Mucosa of stomach (tissue), 1 donor: Measurements from ENCODE around the gene PRDM5.

ENCODE experiments used
- H3K27me3 ChIP-seq: one replicate; pipeline ENCODE4 v1.7.0; 2013; ENCODE audit warnings: mild to moderate bottlenecking, low read length; ENCODE audit not compliant: control insufficient read depth, insufficient read depth
- H3K36me3 ChIP-seq: one replicate; pipeline ENCODE4 v1.7.0; 2013; ENCODE audit warnings: low read length; ENCODE audit not compliant: control insufficient read depth, insufficient read depth
- H3K4me1 ChIP-seq: one replicate; pipeline ENCODE4 v1.7.0; 2013; ENCODE audit warnings: mild to moderate bottlenecking, low read length; ENCODE audit not compliant: control insufficient read depth, insufficient read depth
- H3K4me3 ChIP-seq: one replicate; pipeline ENCODE4 v1.7.0; 2013; ENCODE audit warnings: low read length
- H3K9ac ChIP-seq: one replicate; pipeline ENCODE4 v1.7.0; 2013; ENCODE audit warnings: mild to moderate bottlenecking, low read length, moderate library complexity
- H3K9me3 ChIP-seq: one replicate; pipeline ENCODE4 v1.7.0; 2013; ENCODE audit warnings: mild to moderate bottlenecking, low read length, moderate library complexity; ENCODE audit not compliant: control insufficient read depth
- donor health status: Pancreatic carcinoma.

The PRDM5 gene

GRCh38 chr4:120847019-120847582, 75.4 kb downstream of the PRDM5 start:
- H3K27me3 ChIP-seq, result no peaks in the 10 kb centered on the region
- no peaks in the 10 kb centered on the region for H3K36me3 ChIP-seq
- no peaks in the 10 kb centered on the region for H3K9me3 ChIP-seq
- H3K4me3 ChIP-seq, result no peak overlapping the region
- H3K4me1 ChIP-seq, result no peaks in the 10 kb centered on the region
- no peak overlapping the region for H3K9ac ChIP-seq

- no peaks in the 10 kb centered on the region for H3K27me3 ChIP-seq
- H3K9ac ChIP-seq, result no peak overlapping the region
- H3K4me1 ChIP-seq, result no peaks in the 10 kb centered on the region
- no peaks in the 10 kb centered on the region for H3K36me3 ChIP-seq
- no peak overlapping the region for H3K4me3 ChIP-seq
- no peaks in the 10 kb centered on the region for H3K9me3 ChIP-seq
Observed at GRCh38 chr4:120844528-120844921, 78.0 kb downstream of the PRDM5 start.

- no peaks in the 10 kb centered on the region for H3K9me3 ChIP-seq
- no peaks in the 10 kb centered on the region for H3K27me3 ChIP-seq
- H3K36me3 ChIP-seq, result no peaks in the 10 kb centered on the region
- no peak overlapping the region for H3K9ac ChIP-seq
- H3K4me3 ChIP-seq, result no peak overlapping the region
- no peaks in the 10 kb centered on the region for H3K4me1 ChIP-seq
Observed at GRCh38 chr4:120843849-120844527, 78.5 kb downstream of the PRDM5 start.

GRCh38 chr4:120842031-120842430, 80.5 kb downstream of the PRDM5 start:
- Histone ChIP-seq H3K4me3 (no peak overlapping the region), H3K36me3 (no peaks in the 10 kb centered on the region), H3K9ac (no peak overlapping the region), H3K9me3 (no peaks in the 10 kb centered on the region), H3K27me3 (no peaks in the 10 kb centered on the region), H3K4me1 (no peaks in the 10 kb centered on the region)

GRCh38 chr4:120841580-120841979, 80.9 kb downstream of the PRDM5 start:
- Histone ChIP-seq H3K27me3 (no peaks in the 10 kb centered on the region), H3K4me3 (no peak overlapping the region), H3K9me3 (no peaks in the 10 kb centered on the region), H3K9ac (no peak overlapping the region), H3K4me1 (no peaks in the 10 kb centered on the region), H3K36me3 (no peaks in the 10 kb centered on the region)

DNA sequence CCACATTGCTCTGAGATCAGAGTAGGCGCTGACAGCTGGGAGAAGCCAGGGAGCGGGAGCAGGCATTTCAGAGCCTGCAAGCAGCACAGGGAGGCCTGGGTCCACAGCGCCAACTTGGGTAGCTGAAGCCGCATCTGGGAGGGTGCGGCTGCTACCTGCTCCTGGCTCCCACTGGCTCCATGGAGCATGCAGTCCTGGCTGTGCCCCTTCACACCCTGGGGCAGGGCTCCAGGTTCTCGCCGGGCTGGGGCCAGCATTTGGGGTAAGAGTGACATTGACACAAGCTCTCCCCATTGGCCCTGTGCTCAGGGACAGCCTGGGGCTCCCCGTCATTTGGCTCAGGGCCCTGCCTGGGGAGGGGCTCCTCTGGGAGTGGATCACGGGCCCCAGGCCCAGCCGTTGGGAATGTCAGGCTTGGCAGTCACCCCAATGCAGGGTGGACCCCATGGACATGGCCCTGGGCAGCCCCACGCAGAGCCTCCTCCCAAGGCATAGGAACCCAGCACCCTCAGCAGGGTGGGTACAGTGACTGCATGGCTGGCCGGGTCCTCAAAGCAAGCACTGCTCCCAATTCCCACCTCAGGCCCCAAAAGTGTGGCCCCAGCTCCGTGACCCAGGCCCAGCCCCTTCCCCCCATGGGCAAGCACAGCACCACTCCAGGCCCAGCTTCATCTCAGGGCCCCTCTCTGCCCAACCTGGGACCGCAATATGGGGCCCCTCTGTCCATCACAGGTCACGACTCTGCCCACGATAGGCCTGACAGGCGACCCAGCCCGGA, 82.4 kb downstream of the PRDM5 start:
- no peak overlapping the region for H3K4me3 ChIP-seq
- no peaks in the 10 kb centered on the region for H3K4me1 ChIP-seq
- no peaks in the 10 kb centered on the region for H3K9me3 ChIP-seq
- H3K36me3 ChIP-seq, result no peaks in the 10 kb centered on the region
- no peak overlapping the region for H3K9ac ChIP-seq
- no peaks in the 10 kb centered on the region for H3K27me3 ChIP-seq

- H3K36me3 ChIP-seq, result no peaks in the 10 kb centered on the region
- H3K9ac ChIP-seq, result no peak overlapping the region
- H3K4me3 ChIP-seq, result no peak overlapping the region
- no peaks in the 10 kb centered on the region for H3K9me3 ChIP-seq
- H3K27me3 ChIP-seq, result no peaks in the 10 kb centered on the region
- no peaks in the 10 kb centered on the region for H3K4me1 ChIP-seq
Observed at GRCh38 chr4:120839334-120839973, 83.1 kb downstream of the PRDM5 start.

DNA sequence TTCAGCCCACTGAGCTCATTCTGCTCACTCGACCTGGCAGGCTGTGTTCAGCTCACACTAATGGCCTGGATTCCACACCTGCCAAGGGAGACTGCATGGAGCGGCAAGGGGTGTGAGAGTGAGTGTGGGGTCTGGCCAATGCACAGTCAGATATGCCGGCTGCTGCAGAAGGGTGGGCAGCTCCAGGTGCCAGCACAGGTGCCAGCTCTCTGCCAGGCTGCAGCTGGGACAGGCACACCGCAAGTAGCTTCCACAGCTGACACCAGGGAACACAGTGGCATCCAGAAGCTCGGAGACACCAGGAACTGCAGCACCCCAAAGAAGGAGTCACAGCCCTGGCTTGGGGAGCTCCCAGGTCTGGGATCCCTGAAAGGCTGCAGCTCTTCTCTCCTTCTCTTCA, 83.7 kb downstream of the PRDM5 start:
- no peak overlapping the region for H3K9ac ChIP-seq
- H3K4me1 ChIP-seq, result no peaks in the 10 kb centered on the region
- H3K4me3 ChIP-seq, result no peak overlapping the region
- no peaks in the 10 kb centered on the region for H3K27me3 ChIP-seq
- H3K36me3 ChIP-seq, result no peaks in the 10 kb centered on the region
- no peaks in the 10 kb centered on the region for H3K9me3 ChIP-seq

GRCh38 chr4:120837656-120838055, 84.9 kb downstream of the PRDM5 start:
- no peaks in the 10 kb centered on the region for H3K36me3 ChIP-seq
- H3K27me3 ChIP-seq, result no peaks in the 10 kb centered on the region
- H3K9me3 ChIP-seq, result no peaks in the 10 kb centered on the region
- no peaks in the 10 kb centered on the region for H3K4me1 ChIP-seq
- no peak overlapping the region for H3K9ac ChIP-seq
- no peak overlapping the region for H3K4me3 ChIP-seq

GRCh38 chr4:120835342-120835741, 87.2 kb downstream of the PRDM5 start:
- Histone ChIP-seq H3K36me3 (no peaks in the 10 kb centered on the region), H3K27me3 (no peaks in the 10 kb centered on the region), H3K4me3 (no peak overlapping the region), H3K9me3 (no peaks in the 10 kb centered on the region), H3K4me1 (no peaks in the 10 kb centered on the region), H3K9ac (no peak overlapping the region)

DNA sequence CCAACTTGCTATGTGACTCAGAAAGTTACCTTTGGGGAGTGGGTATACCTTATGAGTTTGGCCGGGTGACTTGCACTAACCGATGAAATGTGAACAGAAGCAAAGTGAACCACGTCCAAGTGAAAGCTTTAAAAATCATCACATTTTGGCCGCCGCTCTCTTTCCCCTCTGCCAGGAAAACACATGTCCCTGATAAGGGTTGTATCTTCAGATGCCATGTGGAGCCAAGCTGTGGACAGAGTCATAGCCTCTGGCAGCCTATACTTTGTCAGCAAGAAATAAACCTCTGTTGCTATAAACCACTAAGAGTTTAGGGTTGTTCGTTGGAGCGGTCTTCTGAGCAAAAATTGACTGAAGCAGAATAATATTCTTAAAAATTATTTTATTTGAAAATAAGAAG, 92.3 kb downstream of the PRDM5 start:
- Histone ChIP-seq H3K4me1 (no peaks in the 10 kb centered on the region), H3K36me3 (no peaks in the 10 kb centered on the region), H3K4me3 (no peak overlapping the region), H3K27me3 (no peaks in the 10 kb centered on the region), H3K9ac (no peak overlapping the region), H3K9me3 (no peaks in the 10 kb centered on the region)
